Activated CD8-positive, alpha-beta T cell treated with anti-CD3 and anti-CD28 coated beads for 36 hours (primary cell): Measurements from ENCODE around the gene LMTK3. TPM values are rescaled to one million over a fixed set of nuclear protein-coding genes. Genes with fewer than 3 reads are reported as not detected.

Experiments
- ATAC-seq: fragments of 200-7000 bp; cut with Tn5 transposase; one replicate; pipeline ENCODE4 v1.10.0; 2021; ENCODE audit warnings: mild to moderate bottlenecking, moderate library complexity
- CTCF ChIA-PET: fragments of 350-600 bp; sonication (Branson Sonifier 250); formaldehyde crosslinking; loops from one replicate; lab custom pipeline; 2021; ENCODE audit warnings: antibody characterized with exemption; lab: Charles Lee
- POLR2A ChIA-PET: fragments of 350-600 bp; sonication (Branson Sonifier 250); formaldehyde crosslinking; loops from one replicate; lab custom pipeline; 2021; ENCODE audit warnings: antibody characterized with exemption; lab: Charles Lee
- DNase-seq: peaks from one replicate; pipeline ENCODE4 v3.0.0-alpha.2; 2020
- H3K27ac Mint-ChIP-seq: one replicate; pipeline ENCODE4 v1.8.0; 2021; ENCODE audit warnings: mild to moderate bottlenecking, mixed read lengths
- H3K27me3 Mint-ChIP-seq: one replicate; pipeline ENCODE4 v1.8.0; 2021; ENCODE audit warnings: mixed read lengths
- H3K36me3 Mint-ChIP-seq: one replicate; pipeline ENCODE4 v1.8.0; 2021; ENCODE audit warnings: low read depth, mixed read lengths
- H3K4me1 Mint-ChIP-seq: one replicate; pipeline ENCODE4 v1.8.0; 2021; ENCODE audit warnings: low read depth, mixed read lengths
- H3K4me3 Mint-ChIP-seq: one replicate; pipeline ENCODE4 v1.8.0; 2021; ENCODE audit warnings: mild to moderate bottlenecking, moderate library complexity, mixed read lengths
- H3K9me3 Mint-ChIP-seq: one replicate; pipeline ENCODE4 v1.8.0; 2021; ENCODE audit warnings: mixed read lengths
- CTCF ChIP-seq: fragments of 200-600 bp; IDR thresholded peaks from one replicate; pipeline ENCODE4 v1.8.0; 2022; ENCODE audit warnings: antibody characterized with exemption, mild to moderate bottlenecking
- intact Hi-C: fragments of 100-400 bp; cut with micrococcal nuclease; formaldehyde crosslinking; loops from one replicate; pipeline ENCODE4 v1.10.0; 2022
- total RNA-seq, 2 experiments: library from RNA; stranded (reverse); gene quantifications; one replicate each; pipeline ENCODE4 v1.2.3, GENCODE V29; 2021

LMTK3 gene
- total RNA-seq, 2 experiments from 2014 or later: 3.4 to 4.0 TPM

DNA sequence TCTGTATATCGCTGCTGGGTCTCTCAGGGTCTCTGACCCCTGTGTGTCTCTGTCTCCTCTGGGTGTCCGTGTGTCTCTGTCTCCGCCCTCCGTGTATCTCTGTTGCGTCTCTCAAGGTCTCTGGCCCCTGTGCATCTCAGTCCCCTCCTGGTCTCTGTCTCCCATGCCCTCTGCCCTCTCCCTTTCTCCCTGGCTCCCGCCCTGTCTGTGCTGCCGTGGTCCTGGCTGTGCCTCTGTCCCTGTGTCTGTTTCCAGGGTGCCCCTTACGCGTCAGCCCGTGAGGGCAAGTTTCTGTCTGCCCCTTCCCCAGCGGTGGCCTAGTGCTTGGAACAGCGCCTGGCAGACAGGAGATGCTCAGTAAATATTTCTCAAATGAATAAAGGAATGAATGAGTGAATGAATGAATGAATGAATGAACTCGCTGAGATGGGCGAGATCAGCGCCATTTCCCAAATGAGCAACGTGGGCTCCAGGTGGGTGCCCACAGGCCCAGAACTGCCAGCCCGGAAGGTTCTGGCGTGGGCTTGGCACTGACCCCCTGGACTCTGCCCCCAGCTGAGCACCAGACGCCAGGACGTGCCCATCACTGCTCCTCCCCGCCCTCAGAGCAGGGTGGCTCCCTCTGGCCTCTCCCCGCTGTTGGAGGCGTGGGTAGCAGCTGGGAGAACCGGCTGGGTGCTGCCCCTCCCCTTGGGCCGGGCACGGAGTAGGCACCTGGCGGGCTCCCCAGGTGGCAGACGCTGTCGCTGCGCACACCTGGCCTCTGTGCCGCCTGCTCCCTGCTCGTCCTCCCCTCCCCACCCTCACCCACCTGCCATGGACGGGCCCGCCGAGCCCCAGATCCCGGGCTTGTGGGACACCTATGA, 40.0 kb upstream of the LMTK3 start, which contains the start of gene SULT2B1:
TSS of gene SULT2B1 (plus strand) at position 736 of the 866 bp plus-strand sequence. CDS start at position 817, 81 bp downstream.
- ATAC-seq: no peak
- H3K36me3 Mint-ChIP-seq: no peaks in the 10 kb centered on the region
- CTCF ChIA-PET: no interaction called here
- H3K27me3 Mint-ChIP-seq: no peaks in the 10 kb centered on the region
- no peak for TF ChIP-seq CTCF
- no peak for DNase-seq
- no peaks in the 10 kb centered on the region for H3K4me1 Mint-ChIP-seq
- H3K27ac Mint-ChIP-seq: no peak within 1 kb of the TSS
- intact Hi-C loops: no loop called here
- no peaks in the 10 kb centered on the region for H3K9me3 Mint-ChIP-seq
- no peak within 1 kb of the TSS for H3K4me3 Mint-ChIP-seq
- POLR2A ChIA-PET: interaction anchor here (0.5 kb wide), 1 partner anchor 26 kb away, joined by 4 read pairs; no protein-coding TSS in a partner anchor

DNA sequence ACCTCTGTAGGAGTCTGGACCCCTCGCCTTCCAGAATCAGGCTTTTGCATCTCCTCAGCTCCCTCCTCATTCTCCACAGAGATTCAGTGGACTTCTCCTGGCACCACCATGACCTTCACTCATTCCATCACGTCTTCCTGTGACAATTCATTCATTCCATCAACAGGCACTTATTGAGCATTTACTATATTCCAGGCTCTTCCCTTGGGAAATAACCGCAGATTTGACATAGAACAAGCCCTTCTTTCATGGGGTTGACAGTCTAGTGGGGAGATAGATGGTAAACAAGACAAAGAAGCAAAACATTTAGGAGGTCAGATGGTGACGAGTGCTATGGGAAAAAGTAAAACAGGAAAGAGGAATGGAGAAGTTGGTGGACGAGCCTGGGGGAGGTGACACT, 37.7 kb upstream of the LMTK3 start:
- H3K27me3 Mint-ChIP-seq: no peaks in the 10 kb centered on the region
- POLR2A ChIA-PET: interaction anchor here (0.6 kb wide), 1 partner anchor 55 kb away, joined by 4 read pairs; no protein-coding TSS in a partner anchor
- intact Hi-C loops: no loop called here
- no peaks in the 10 kb centered on the region for H3K36me3 Mint-ChIP-seq
- H3K27ac Mint-ChIP-seq: no peak overlapping the region
- no peak for TF ChIP-seq CTCF
- ATAC-seq: no peak
- CTCF ChIA-PET: interaction anchor here (0.7 kb wide), 1 partner anchor 164 kb away, joined by 3 read pairs; no protein-coding TSS in a partner anchor
- no peak overlapping the region for H3K4me3 Mint-ChIP-seq
- H3K4me1 Mint-ChIP-seq: no peaks in the 10 kb centered on the region
- DNase-seq: no peak
- no peaks in the 10 kb centered on the region for H3K9me3 Mint-ChIP-seq

- intact Hi-C loops: no loop called here
- Mint-ChIP-seq H3K36me3 (no peaks in the 10 kb centered on the region), H3K9me3 (no peaks in the 10 kb centered on the region), H3K27me3 (no peaks in the 10 kb centered on the region), H3K4me1 (no peaks in the 10 kb centered on the region), H3K27ac (no peak overlapping the region), H3K4me3 (no peak overlapping the region)
- ATAC-seq (no peak), DNase-seq (no peak)
- CTCF ChIA-PET: no interaction called here
- no peak for TF ChIP-seq CTCF
- POLR2A ChIA-PET: no interaction called here
Observed at GRCh38 chr19:48548253-48548911, 36.7 kb upstream of the LMTK3 start.

GRCh38 chr19:48547722-48548121, 36.1 kb upstream of the LMTK3 start:
- Mint-ChIP-seq H3K27me3 (no peaks in the 10 kb centered on the region), H3K4me3 (no peak overlapping the region), H3K36me3 (no peaks in the 10 kb centered on the region), H3K27ac (no peak overlapping the region), H3K9me3 (no peaks in the 10 kb centered on the region), H3K4me1 (no peaks in the 10 kb centered on the region)
- ChIA-PET POLR2A (no interaction called here), CTCF (no interaction called here)
- intact Hi-C loops: no loop called here
- no peak for DNase-seq
- no peak for TF ChIP-seq CTCF
- ATAC-seq: no peak
